Activated naive CD4-positive, alpha-beta T cell treated with anti-CD3 and anti-CD28 coated beads, Interleukin-2, amount 50 U/mL, for 72 hours (primary cell): Measurements from ENCODE around the gene ARFGEF3. TPM values are rescaled to one million over a fixed set of nuclear protein-coding genes. Genes with fewer than 3 reads are reported as not detected.

Experiments
- ATAC-seq, 2 donors: fragments of 150-1000 bp; cut with Tn5 transposase; 2 replicates each; pipeline ENCODE4 v1.10.0; 2021; ENCODE audit warnings: mild to moderate bottlenecking in 2 of 2, moderate library complexity in 2 of 2
- DNase-seq, 2 donors: peaks; one replicate each; pipeline ENCODE4 v3.0.0; 2021 to 2022; ENCODE audit warnings: low spot score in 2 of 2
- H3K27ac Mint-ChIP-seq, 2 donors: one replicate each; pipeline ENCODE4 v1.8.0; 2022; ENCODE audit warnings: mild to moderate bottlenecking in 2 of 2, mixed read lengths in 2 of 2
- H3K36me3 Mint-ChIP-seq, 2 donors: one replicate each; pipeline ENCODE4 v1.8.0; 2022; ENCODE audit warnings: mixed read lengths in 2 of 2
- H3K9me3 Mint-ChIP-seq, 2 donors: one replicate each; pipeline ENCODE4 v1.8.0; 2022; ENCODE audit warnings: mixed read lengths in 2 of 2
- total RNA-seq, 2 donors: library from RNA; stranded (reverse); gene quantifications; one replicate each; pipeline ENCODE4 v1.2.3, GENCODE V29; 2022

ARFGEF3 gene
- total RNA-seq, 2 donors from 2014 or later, result 0.11 to 9.5 TPM

- Mint-ChIP-seq H3K36me3 (no peaks in the 10 kb centered on the region), H3K9me3 (no peaks in the 10 kb centered on the region), H3K27ac (no peak overlapping the region)
- ATAC-seq, result no peak
- no peak for DNase-seq
Measured at GRCh38 chr6:138370631-138371451, 209.1 kb downstream of the ARFGEF3 start.

GRCh38 chr6:138371452-138371711, 209.6 kb downstream of the ARFGEF3 start:
- no peaks in the 10 kb centered on the region for H3K9me3 Mint-ChIP-seq
- DNase-seq (no peak), ATAC-seq (no peak)
- no peaks in the 10 kb centered on the region for H3K36me3 Mint-ChIP-seq
- H3K27ac Mint-ChIP-seq, result no peak overlapping the region

- no peak for DNase-seq
- ATAC-seq, result no peak
- no peaks in the 10 kb centered on the region for H3K36me3 Mint-ChIP-seq
- no peak overlapping the region for H3K27ac Mint-ChIP-seq
- H3K9me3 Mint-ChIP-seq, result no peaks in the 10 kb centered on the region
Measured at GRCh38 chr6:138371720-138372119, 210.0 kb downstream of the ARFGEF3 start.

GRCh38 chr6:138372711-138373463, 211.1 kb downstream of the ARFGEF3 start:
- DNase-seq, result no peak
- peak; percentile 28 to 46 for ATAC-seq
- no peaks in the 10 kb centered on the region for H3K36me3 Mint-ChIP-seq
- H3K9me3 Mint-ChIP-seq, result no peaks in the 10 kb centered on the region
- H3K27ac Mint-ChIP-seq, result no peak overlapping the region

GRCh38 chr6:138374230-138374629, 212.5 kb downstream of the ARFGEF3 start:
- H3K9me3 Mint-ChIP-seq, result no peaks in the 10 kb centered on the region
- no peak for ATAC-seq

GRCh38 chr6:138374815-138375214, 213.1 kb downstream of the ARFGEF3 start:
- DNase-seq, result no peak
- Mint-ChIP-seq H3K9me3 (no peaks in the 10 kb centered on the region), H3K36me3 (no peaks in the 10 kb centered on the region), H3K27ac (no peak overlapping the region)
- no peak for ATAC-seq

More at GRCh38 chr6:138374230-138374629, 212.5 kb downstream of the ARFGEF3 start:
- DNase-seq, result no peak
- Mint-ChIP-seq H3K36me3 (no peaks in the 10 kb centered on the region), H3K27ac (no peak overlapping the region)

- DNase-seq (no peak), ATAC-seq (no peak)
- Mint-ChIP-seq H3K36me3 (no peaks in the 10 kb centered on the region), H3K9me3 (no peaks in the 10 kb centered on the region), H3K27ac (no peak overlapping the region)
Measured at GRCh38 chr6:138377042-138377441, 215.3 kb downstream of the ARFGEF3 start.

GRCh38 chr6:138377844-138378243, 216.1 kb downstream of the ARFGEF3 start, which contains the start of gene SMIM28:
Gene SMIM28, plus strand, starts transcription at chr6:138377905. Its CDS starts 168 bp downstream, at chr6:138378073.
- DNase-seq (no peak), ATAC-seq (no peak)
- H3K9me3 Mint-ChIP-seq, result no peaks in the 10 kb centered on the region
- no peak within 1 kb of the TSS for H3K27ac Mint-ChIP-seq
- H3K36me3 Mint-ChIP-seq, result no peaks in the 10 kb centered on the region

GRCh38 chr6:138378463-138378862, 216.7 kb downstream of the ARFGEF3 start:
- ATAC-seq, result no peak
- H3K27ac Mint-ChIP-seq, result no peak overlapping the region
- DNase-seq, result no peak
- no peaks in the 10 kb centered on the region for H3K9me3 Mint-ChIP-seq
- no peaks in the 10 kb centered on the region for H3K36me3 Mint-ChIP-seq

- DNase-seq (no peak), ATAC-seq (no peak)
- no peaks in the 10 kb centered on the region for H3K9me3 Mint-ChIP-seq
- no peaks in the 10 kb centered on the region for H3K36me3 Mint-ChIP-seq
- H3K27ac Mint-ChIP-seq, result no peak overlapping the region
Measured at GRCh38 chr6:138382498-138383265, 220.9 kb downstream of the ARFGEF3 start.

GRCh38 chr6:138383776-138384175, 222.0 kb downstream of the ARFGEF3 start:
- ATAC-seq, result no peak
- H3K27ac Mint-ChIP-seq, result no peak overlapping the region
- DNase-seq, result no peak
- H3K9me3 Mint-ChIP-seq, result no peaks in the 10 kb centered on the region
- H3K36me3 Mint-ChIP-seq, result no peaks in the 10 kb centered on the region

- Mint-ChIP-seq H3K27ac (no peak overlapping the region), H3K36me3 (no peaks in the 10 kb centered on the region), H3K9me3 (no peaks in the 10 kb centered on the region)
- ATAC-seq, result no peak
- no peak for DNase-seq
Measured at GRCh38 chr6:138386897-138387296, 225.2 kb downstream of the ARFGEF3 start.

GRCh38 chr6:138387577-138388368, 226.0 kb downstream of the ARFGEF3 start:
- no peaks in the 10 kb centered on the region for H3K36me3 Mint-ChIP-seq

GRCh38 chr6:138389551-138389950, 227.8 kb downstream of the ARFGEF3 start:
- Mint-ChIP-seq H3K27ac (no peak overlapping the region), H3K36me3 (no peaks in the 10 kb centered on the region), H3K9me3 (no peaks in the 10 kb centered on the region)
- ATAC-seq, result no peak
- no peak for DNase-seq

More at GRCh38 chr6:138387577-138388368, 226.0 kb downstream of the ARFGEF3 start:
- no peak overlapping the region for H3K27ac Mint-ChIP-seq
- ATAC-seq (no peak), DNase-seq (no peak)
- no peaks in the 10 kb centered on the region for H3K9me3 Mint-ChIP-seq
